SU-DHL-6 (cell line): ENCODE results near the gene COQ8B.
A peak's percentile ranks its signal among the peaks of the same experiment; 100 is the strongest.

ENCODE experiments used
- H2AFZ ChIP-seq: fragments of 200-600 bp; sonication (generic); 2 replicates; pipeline ENCODE4 v1.6.1; 2014; ENCODE audit warnings: low read depth, mild to moderate bottlenecking, moderate library complexity, mixed read lengths, antibody characterized with exemption, low read length; ENCODE audit not compliant: severe bottlenecking
- H3F3A ChIP-seq: fragments of 200-600 bp; shearing (Covaris generic); 2 replicates; pipeline ENCODE4 v1.6.0; 2016; ENCODE audit warnings: antibody characterized with exemption, mild to moderate bottlenecking; ENCODE audit not compliant: insufficient read depth
- H3K27ac ChIP-seq: fragments of 200-600 bp; sonication (generic); 2 replicates; pipeline ENCODE4 v1.5.1; 2016; ENCODE audit warnings: low read depth, mild to moderate bottlenecking, low read length, moderate library complexity, mixed read lengths
- H3K27me3 ChIP-seq: fragments of 200-600 bp; sonication (generic), shearing (Covaris generic); 2 replicates; pipeline ENCODE4 v1.6.0; 2014; ENCODE audit warnings: mild to moderate bottlenecking, low read length
- H3K36me3 ChIP-seq: fragments of 200-600 bp; sonication (generic); 2 replicates; pipeline ENCODE4 v1.6.1; 2014; ENCODE audit warnings: mild to moderate bottlenecking, low read length, mixed read lengths
- H3K4me2 ChIP-seq: fragments of 300-600, 200-600 bp; shearing (Covaris generic), sonication (generic); 2 replicates; pipeline ENCODE4 v1.6.0; 2014; ENCODE audit warnings: low read length, low read depth, mild to moderate bottlenecking; ENCODE audit not compliant: poor library complexity, severe bottlenecking
- H3K4me3 ChIP-seq: fragments of 200-600 bp; sonication (generic); 2 replicates; pipeline ENCODE4 v1.5.1; 2014; ENCODE audit warnings: antibody characterized with exemption, low read length, mild to moderate bottlenecking, mixed read lengths; ENCODE audit not compliant: insufficient read depth, poor library complexity, severe bottlenecking
- H3K79me2 ChIP-seq: fragments of 200-600 bp; sonication (generic); 2 replicates; pipeline ENCODE4 v1.6.1; 2014; ENCODE audit warnings: mild to moderate bottlenecking, low read length, moderate library complexity; ENCODE audit not compliant: insufficient read depth
- H3K9ac ChIP-seq: fragments of 200-600 bp; sonication (generic); 2 replicates; pipeline ENCODE4 v1.7.0; 2014; ENCODE audit warnings: mild to moderate bottlenecking, low read length
- H3K9me2 ChIP-seq: fragments of 200-600 bp; sonication (generic); replicated peaks from 2 replicates; pipeline ENCODE4 v1.6.1; 2014; ENCODE audit warnings: low read length; ENCODE audit not compliant: insufficient read depth
- H3K9me3 ChIP-seq: fragments of 200-600 bp; sonication (generic); 2 replicates; pipeline ENCODE4 v1.6.1; 2014; ENCODE audit warnings: low read length, mixed read lengths; ENCODE audit not compliant: insufficient read depth
- H4K20me1 ChIP-seq: fragments of 200-600 bp; sonication (generic); 2 replicates; pipeline ENCODE4 v1.6.1; 2014; ENCODE audit warnings: low read depth, mild to moderate bottlenecking, antibody characterized with exemption, low read length, moderate library complexity, mixed read lengths
- EZH2phosphoT487 ChIP-seq: fragments of 200-600 bp; sonication (generic), shearing (Covaris generic); conservative IDR thresholded peaks from 2 replicates; pipeline ENCODE4 v1.6.1; 2018; ENCODE audit warnings: mild to moderate bottlenecking, antibody characterized with exemption, low read length, moderate library complexity, mixed read lengths
- TF ChIP-seq, protein P1 (sequence below): fragments of 200-600 bp; sonication (generic); IDR thresholded peaks from one replicate; pipeline ENCODE4 v1.5.1; 2017; ENCODE audit warnings: antibody characterized with exemption, mild to moderate bottlenecking, low read length, moderate library complexity; ENCODE audit not compliant: insufficient read depth, poor library complexity, severe bottlenecking

Gene COQ8B

DNA sequence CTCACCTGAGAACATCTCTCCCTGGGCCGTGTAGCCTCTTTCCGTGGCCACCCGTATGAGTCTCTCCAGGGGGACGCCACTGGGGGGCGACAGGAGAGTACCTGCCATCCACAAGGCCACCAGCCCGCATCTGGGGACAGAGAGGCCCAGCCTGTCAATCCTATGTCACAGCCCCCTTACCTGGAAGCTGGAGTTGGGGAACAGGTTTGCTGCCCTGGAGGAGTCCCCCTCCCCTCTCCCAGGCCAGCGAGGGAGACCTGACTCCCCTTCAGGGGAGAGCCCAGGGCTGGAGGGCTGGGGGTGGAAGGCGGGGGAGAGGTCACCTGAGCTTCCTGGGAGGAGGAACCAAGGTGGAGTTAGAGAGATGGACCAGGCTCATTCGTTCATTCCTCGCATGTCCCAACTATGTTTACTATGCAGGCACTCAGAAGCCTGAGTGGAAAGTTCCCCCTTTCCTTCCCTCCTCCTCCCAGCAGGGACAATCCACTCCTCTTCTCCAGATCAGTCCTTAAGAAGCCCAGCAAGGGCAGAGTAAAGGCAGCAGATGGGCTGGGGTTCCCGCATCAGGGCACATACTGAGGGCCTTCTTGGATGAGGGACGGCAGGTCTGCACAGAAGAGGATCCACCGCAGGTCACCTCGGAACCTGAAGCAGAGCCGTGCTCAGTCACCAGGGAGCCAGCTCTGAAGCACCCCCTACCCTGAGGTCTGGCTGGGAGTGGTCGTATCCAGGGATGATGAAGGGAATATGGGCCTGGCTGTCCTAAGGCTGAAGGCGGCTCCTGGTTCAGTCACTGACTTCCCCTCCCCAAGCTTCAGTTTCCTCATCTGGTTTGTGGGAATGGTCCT lies 28.1 kb upstream of the COQ8B start:
- Histone ChIP-seq H3K4me2 (no peak overlapping the region), H3K4me3 (no peak overlapping the region), H3K79me2 (no peaks in the 10 kb centered on the region), H3K9me2 (no peaks in the 10 kb centered on the region), H3K27me3 (no peaks in the 10 kb centered on the region), H2AFZ (no peak overlapping the region), H3K9me3 (no peaks in the 10 kb centered on the region), H3K9ac (no peak overlapping the region), H3F3A (no peaks in the 10 kb centered on the region), H3K27ac (no peak overlapping the region), H4K20me1 (no peaks in the 10 kb centered on the region), H3K36me3 (no peaks in the 10 kb centered on the region)
- TF ChIP-seq, protein P1, sequence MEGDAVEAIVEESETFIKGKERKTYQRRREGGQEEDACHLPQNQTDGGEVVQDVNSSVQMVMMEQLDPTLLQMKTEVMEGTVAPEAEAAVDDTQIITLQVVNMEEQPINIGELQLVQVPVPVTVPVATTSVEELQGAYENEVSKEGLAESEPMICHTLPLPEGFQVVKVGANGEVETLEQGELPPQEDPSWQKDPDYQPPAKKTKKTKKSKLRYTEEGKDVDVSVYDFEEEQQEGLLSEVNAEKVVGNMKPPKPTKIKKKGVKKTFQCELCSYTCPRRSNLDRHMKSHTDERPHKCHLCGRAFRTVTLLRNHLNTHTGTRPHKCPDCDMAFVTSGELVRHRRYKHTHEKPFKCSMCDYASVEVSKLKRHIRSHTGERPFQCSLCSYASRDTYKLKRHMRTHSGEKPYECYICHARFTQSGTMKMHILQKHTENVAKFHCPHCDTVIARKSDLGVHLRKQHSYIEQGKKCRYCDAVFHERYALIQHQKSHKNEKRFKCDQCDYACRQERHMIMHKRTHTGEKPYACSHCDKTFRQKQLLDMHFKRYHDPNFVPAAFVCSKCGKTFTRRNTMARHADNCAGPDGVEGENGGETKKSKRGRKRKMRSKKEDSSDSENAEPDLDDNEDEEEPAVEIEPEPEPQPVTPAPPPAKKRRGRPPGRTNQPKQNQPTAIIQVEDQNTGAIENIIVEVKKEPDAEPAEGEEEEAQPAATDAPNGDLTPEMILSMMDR: peak; percentile 19
- TF ChIP-seq EZH2phosphoT487: no peak

DNA sequence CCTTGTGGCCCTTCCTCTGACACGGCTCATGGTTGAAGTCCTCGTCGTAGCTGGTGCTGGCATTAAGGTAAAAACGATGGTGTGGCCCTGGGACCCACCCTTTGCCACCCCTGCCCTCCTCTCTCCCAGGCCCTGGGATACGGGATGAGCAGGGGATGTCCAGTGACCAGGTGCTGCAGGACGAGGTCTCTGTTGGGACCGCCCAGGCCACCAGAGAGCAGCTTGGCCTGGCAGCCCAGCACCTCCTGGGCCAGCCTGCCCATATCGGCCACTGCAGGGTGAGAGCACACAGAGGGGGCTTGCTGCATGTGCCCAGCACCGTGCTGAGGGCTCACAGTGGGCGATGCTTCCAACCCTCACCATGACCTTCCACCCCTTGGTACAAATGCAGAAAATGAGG lies 27.2 kb upstream of the COQ8B start:
- Histone ChIP-seq H3K36me3 (no peaks in the 10 kb centered on the region), H3K4me3 (no peak overlapping the region), H3K27me3 (no peaks in the 10 kb centered on the region), H3K9ac (no peak overlapping the region), H3K79me2 (no peaks in the 10 kb centered on the region), H3F3A (no peaks in the 10 kb centered on the region), H4K20me1 (no peaks in the 10 kb centered on the region), H3K4me2 (no peak overlapping the region), H2AFZ (no peak overlapping the region), H3K27ac (no peak overlapping the region), H3K9me3 (no peaks in the 10 kb centered on the region), H3K9me2 (no peaks in the 10 kb centered on the region)
- TF ChIP-seq, protein P1: no peak
- no peak for TF ChIP-seq EZH2phosphoT487

DNA sequence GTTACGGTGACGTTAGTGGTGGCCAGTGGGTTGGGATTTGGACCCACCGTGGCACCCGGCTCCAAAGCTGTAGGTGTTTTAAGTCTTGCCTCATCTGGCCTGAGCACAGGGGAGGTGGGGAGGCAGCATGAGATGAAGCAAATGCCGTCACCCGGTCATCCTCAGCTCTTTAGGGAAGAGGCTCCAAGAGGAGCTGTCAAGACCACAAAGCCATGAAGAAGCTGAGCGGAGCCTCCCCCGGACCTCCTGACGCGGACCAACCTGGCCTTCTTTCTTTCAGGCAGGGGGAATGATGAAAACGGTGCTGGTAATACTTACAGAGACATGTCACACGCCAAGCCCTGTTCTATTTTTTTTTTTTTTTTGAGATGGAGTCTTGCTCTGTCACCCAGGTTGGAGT lies 26.2 kb upstream of the COQ8B start:
- Histone ChIP-seq H3K27me3 (no peaks in the 10 kb centered on the region), H4K20me1 (no peaks in the 10 kb centered on the region), H3F3A (no peaks in the 10 kb centered on the region), H3K4me2 (no peak overlapping the region), H3K4me3 (no peak overlapping the region), H3K9me2 (no peaks in the 10 kb centered on the region), H3K27ac (no peak overlapping the region), H3K9ac (no peak overlapping the region), H3K9me3 (no peaks in the 10 kb centered on the region), H2AFZ (no peak overlapping the region), H3K36me3 (no peaks in the 10 kb centered on the region), H3K79me2 (no peaks in the 10 kb centered on the region)
- TF ChIP-seq, protein P1: no peak
- TF ChIP-seq EZH2phosphoT487: no peak
